Tongue (tissue), 2 donors: ENCODE results near the gene BCAP29. TPM values are rescaled to one million over a fixed set of nuclear protein-coding genes. Genes with fewer than 3 reads are reported as not detected.
"Not testable (repeated sequence)": the region's sequence is repeated elsewhere in the genome, so short reads cannot be mapped to it uniquely, and the experiment has no call there.

Source experiments
- DNase-seq: peaks from one replicate; pipeline ENCODE4 v3.0.0-alpha.2; 2015
- total RNA-seq: library from RNA; depleted of rRNA; stranded (reverse); fragments of >200 nt; gene quantifications from one replicate; pipeline ENCODE4 v1.2.3, GENCODE V29; 2014

The BCAP29 gene, protein sequence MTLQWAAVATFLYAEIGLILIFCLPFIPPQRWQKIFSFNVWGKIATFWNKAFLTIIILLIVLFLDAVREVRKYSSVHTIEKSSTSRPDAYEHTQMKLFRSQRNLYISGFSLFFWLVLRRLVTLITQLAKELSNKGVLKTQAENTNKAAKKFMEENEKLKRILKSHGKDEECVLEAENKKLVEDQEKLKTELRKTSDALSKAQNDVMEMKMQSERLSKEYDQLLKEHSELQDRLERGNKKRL
- 87.8 TPM for total RNA-seq

DNA sequence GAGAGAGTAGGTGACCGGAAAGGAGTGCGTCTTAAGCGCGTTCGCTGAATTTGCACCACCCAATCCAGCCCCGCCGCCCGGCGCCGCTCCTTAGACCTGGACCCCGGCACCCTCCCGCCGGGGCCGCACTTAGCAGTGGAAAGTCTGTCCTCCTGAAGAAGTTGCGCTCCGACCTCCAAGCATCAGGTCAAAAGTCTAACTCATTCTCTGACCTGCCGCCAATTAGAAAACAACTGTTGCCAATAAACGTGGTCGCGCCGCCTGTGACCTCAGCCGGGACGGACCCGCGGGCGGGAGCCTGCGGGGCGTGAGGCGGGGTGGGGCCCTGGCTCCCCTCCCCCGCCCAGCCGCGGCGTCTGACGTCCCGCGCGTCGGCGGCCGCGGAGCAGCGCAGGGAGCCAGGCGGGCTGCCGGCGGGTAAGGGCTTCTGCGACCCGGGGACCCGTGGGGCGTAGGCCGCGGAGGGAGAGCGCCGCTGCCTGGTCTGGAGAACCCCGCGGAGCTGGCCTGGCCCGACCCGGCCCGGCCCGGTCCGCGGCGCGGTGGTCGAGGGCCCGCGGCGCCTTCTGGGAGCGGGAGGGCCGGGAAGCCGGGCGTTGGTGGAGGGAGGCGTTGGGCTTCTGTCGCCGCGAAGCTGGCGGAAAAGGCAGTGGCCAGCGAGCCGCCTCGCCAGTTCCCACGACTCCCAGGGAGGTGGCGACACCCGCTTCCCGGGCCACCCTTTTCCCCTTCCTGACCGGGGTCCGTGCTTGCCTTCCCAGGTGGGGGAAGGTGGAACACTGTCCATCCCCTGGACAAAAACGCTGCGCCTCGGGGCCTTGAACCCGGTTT is at the start of gene BCAP29:
Gene BCAP29, plus strand, starts transcription at position 362 of the 831 bp plus-strand sequence. CDS start 527 bp downstream, outside the sequence.
- DNase-seq: peak; percentile 89

DNA sequence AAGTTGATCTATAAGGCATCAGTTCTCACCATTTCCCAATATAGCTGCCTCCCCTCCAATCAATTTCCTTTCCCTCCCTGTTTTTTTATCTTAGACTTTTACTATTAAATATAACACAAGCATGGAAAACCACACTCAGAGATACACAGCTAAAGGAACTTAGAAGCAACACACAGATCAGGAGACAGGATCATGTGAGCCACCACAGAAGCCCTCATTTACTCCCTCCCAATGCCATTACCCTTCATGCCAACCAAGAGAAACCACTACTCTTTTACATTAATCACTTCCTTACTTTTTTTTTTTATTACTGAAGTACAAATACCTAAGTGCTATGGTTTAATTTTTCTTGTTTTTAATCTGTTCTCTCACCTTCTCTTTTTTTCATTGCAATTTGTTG is 49.3 kb upstream of the BCAP29 start:
- no peak for DNase-seq

DNA sequence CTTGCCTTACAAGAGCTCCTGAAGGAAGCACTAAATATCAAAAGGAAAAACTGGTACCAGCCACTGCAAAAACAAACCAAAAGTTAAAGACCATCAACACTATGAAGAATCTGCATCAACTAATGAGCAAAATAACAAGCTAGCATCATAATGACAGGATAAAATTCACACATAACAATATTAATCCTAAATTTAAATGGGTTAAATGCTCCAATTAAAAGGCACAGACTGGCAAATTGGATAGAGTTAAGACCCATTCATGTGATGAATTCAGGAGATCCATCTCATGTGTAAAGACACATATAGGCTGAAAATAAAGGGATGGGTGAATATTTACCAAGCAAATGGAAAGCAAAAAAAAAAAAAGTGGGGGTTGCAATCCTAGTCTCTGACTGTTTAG is 45.9 kb upstream of the BCAP29 start:
- no peak for DNase-seq

DNA sequence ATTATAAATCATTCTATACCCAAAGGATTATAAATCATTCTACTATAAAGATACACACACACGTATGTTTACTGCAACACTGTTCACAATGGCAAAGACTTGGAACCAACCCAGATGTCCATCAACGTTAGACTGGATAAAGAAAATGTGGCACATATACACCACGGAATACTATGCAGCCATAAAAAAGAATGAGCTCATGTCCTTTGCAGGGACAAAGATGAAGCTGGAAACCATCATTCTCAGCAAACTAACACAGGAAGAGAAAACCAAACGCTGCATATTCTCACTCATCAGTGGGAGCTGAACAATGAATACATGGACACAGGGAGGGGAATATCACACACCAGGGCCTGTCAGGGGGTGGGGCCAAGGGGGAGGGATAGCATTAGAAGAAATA is 42.8 kb upstream of the BCAP29 start:
- not testable (repeated sequence) for DNase-seq

DNA sequence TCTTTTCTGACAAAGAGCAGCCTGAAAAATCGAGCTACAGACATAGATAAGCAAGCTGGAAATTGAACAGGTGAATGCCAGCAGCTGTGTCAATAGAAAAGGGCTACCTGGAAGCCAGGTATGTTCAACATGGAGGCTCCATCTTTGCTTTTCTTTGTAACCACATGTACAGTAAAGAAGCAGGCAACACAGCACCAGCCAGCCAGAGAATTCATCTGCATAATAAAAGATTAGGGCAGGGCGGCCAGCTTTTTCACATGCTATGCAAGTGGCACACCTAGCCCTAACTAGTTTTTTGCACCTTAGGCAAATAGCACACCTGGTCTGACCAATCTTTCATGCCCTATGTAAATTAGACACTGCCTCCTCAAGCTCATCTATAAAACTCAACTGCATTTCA is 42.0 kb upstream of the BCAP29 start:
- DNase-seq: no peak

DNA sequence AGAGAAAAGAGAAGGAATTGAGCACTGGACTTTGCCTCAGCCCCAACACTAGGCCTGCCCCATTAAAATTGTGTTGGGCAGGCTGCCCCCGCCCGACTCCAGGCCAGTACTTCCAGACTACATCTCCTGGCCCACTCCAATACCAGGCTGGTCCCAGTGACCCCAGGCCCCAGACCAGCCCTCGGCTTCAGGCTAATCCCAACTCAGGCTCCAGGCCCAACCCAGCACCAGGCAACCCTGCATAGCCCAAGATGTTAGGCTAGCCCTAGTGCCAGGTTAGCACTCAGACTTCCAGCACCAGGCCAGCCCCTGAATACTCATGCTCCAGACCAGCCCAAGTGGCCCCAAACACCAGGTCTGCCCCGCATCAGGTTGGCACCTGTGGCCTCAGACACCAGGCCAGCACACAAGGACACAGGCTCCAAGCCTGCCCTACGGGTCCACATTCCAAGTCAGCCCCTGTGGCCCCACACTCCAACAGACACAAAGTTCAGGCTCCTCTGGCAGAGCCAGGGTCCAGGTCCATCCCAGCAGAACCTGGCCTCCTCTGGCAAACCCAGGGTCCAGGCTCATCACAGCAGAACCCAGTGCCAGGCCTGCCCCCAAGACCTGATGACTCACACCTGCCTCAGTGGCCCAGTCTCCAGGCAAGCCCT is 36.6 kb upstream of the BCAP29 start:
- no peak for DNase-seq

DNA sequence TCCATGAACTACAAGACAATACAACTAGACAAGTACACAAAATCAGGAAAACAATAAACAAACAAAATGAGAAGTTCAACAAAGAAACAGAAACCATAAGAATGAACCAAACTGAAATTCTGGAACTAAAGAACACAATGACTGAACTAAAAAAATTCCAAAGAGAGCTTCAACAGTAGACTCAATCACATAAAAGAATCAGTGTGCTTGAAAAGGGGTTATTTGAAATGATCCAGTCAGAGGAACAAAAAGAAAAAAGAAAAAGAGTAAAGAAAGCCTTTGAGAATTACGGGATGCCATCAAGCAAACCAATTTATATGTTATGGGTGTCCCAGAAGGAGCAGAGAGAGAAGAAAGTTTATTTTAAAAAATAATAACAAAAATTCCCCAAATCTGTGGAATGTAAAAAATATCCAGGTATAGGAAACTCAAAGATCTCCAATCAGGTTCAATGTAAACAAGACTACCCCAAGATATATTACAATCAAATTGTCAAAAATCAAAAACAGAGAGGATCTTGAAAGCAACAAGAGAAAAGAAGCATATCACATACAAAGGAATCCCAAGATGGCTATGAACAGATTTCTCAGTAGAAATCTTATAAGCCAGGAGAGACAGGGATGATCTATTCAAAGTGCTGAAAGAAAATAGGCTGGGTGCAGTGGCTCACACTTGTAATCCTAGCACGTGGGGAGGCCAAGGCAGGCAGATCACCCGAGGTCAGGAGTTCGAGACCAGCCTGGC is 35.0 kb upstream of the BCAP29 start:
- DNase-seq: no peak

DNA sequence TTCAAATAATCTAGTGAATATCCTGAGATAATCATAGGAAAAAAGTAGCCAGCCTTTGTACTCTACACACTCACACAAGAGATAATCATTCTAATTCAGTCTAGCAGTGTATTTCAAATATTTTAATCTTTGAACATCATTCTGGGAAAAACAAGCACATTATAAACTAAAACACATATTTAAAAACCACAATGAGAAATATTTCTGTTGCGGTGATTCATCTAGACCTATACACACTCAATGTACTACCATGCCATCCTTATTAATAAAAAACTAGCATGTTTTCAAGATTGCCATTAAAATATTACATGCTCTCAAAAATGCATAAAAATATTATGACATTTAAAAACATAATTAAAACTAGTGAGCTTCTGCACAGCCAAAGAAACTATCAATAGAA is 28.1 kb upstream of the BCAP29 start:
- DNase-seq: no peak

DNA sequence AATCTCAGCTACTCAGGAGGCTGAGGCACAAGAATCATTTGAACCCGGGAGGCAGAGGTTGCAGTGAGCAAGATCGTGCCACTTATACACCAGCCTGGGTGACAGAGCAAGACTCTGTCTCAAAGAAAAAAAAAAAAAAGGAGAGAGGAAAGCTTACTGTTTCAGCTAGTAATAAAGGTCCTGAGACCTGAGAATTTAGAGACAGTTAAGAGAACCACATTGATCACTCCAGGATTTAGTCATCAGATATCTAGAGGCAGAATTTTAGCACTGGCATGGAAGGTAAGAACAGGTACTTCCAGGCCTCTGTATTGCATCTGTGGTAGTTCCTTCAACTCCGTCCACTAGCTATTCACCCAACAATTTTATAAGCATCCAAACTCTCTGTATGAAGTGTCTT is 24.2 kb upstream of the BCAP29 start:
- DNase-seq: no peak

DNA sequence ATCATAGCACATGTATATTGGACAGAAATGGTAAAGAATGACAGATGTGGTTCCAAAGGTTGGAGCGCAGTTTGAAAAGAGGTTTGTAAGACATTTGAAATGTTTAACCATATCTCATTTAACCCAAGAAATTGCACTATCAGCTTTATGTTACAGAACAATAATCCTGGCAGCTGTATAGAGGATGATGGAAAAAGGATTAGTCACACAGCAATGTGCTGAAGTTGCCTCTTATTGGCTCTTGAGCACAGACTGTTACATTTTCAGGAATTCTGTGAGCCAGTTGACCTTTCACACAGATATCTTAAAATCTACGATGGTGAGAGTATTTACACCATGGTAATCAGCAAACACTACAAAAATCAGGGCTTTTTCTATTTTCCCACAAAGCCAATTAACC is 20.2 kb upstream of the BCAP29 start:
- DNase-seq: peak; percentile 4

DNA sequence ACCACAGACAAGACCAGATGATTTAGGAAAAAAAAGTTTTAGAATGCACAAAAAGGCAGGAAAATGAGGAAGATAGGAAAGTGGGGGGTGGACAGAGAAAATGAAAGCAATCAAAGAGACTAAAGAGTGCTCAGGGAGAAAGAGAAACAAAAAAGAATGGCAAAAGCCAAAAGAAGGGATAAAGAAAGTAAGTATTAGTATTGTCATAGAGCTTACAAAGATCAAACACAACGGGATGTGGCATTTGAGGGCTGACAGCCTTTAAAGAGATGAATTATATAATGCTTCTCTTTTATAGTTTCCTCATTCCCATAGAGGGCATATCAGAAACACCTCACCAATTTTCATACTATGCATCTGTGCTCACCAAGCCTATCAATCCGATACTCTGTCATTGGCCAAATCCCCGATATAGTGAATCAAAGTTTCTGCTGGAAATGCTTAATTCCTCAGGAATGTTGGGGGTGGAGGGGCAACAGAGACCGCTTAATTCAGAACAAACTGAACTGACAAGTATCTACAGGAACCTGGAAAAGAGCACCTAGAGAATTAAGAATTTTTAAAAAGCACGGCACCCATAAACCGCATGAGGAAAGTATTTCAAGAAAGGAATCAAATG is 19.0 kb upstream of the BCAP29 start:
- no peak for DNase-seq

DNA sequence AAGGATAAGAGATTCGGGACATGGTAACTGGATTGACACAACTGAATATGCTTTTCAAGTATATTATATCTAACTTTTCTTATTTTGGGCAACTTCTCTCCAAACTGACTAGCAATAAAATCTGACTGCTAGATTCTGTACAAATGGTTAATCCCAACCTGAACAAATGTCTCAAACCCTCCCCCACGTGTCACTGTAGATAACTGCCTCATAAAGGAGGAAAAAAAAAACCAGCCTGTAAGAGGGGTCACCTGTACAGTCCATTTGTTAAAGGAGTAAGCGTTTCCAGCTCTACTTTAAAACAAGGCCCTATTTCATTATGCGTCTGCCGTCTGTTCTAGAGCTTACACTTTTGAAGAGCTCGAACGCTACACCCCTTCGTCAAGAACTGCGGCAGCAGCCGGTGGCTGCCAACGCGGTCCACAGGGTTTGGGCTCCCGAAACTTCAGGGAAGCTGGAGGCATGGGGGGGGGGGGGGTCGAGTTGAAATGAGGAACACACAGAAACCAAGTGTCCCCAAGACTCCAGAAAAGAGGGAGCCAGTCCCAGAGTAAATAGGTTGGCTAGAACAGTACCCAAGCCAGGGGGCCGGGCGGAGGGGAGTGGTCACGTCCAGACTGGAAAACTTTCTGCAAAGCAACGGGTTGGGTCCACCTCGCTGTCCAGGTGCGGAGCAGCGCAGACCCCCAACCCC is 16.8 kb upstream of the BCAP29 start:
- DNase-seq: no peak

DNA sequence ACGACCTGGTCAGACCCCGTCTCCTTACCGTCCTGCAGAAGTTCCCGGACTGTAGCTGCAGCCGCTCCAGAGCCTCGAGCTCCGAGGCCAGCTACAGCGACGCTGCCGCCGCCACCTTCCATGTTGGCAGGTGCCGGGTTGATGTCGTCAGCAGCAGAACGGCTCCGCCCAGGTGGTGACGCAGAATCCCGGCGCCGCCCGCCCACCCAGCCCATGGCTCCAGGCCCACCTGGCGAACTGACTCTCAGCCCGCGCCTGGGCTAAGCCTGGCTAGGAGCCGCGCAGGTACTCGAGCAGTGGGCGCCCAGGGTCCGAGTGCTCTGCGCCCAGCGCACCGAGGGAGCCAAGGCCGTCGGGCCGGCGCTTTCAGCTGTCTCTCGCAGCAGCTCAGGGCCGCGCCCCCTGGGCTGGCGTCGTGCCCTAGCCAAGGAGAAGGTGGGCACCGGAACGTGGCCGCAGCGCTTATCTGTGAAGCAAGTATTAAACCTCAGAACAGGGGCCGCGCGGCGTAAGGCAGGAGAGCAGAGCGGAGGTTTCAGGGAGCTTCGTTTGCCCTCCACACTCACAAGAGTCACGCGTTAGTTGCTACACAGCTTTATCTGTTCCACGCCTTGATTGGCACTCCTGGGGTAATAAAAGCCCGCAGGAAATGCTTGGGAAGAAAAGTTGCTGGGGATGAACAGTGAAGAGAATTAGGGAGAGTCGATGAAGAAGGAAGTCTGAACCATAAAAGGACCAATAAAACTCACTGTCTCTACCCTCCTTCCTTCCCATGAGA is 16.1 kb upstream of the BCAP29 start, which contains the start of the genes COG5 and DUS4L:
Gene COG5, minus strand, starts transcription at position 146 of the 778 bp plus-strand sequence. Its CDS starts 24 bp downstream, at position 122.
Gene DUS4L, plus strand, starts transcription at position 197 of the 778 bp plus-strand sequence. CDS start 3,100 bp downstream, outside the sequence.
- DNase-seq: peak; percentile 93

DNA sequence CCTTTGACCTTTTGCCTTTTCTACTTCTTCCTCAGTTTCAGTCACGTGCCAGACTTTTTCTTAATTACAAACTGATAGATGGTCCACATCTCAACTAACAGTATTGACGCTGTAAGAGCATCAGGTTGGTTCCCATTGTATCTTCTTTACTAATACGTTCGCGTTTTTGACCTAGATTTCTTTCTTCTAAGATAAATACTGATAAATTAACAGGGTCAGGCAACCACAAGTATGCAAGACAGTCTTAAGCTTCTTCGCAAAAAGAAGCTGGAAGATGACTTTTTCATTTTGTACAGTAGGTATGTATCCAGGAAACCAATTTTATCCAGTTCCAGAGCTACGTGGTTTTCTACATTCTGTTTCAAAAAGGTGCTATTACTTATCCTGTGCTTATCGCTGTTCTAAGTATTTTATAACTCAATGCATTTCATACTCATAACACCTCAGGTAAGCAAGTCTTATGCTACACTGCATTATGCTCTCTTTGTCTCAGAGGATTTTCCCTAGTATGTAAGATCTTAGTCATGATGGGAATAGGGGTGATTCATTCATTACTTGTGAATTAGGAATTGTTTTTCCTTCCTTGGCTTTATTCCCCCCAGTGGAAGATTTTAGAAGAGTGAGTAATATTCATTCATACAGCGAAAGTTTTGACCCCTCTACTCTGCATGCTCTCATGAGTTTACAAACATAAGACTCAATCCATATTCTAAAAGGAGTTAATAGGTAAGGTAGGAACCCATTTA is 15.3 kb upstream of the BCAP29 start:
- no peak for DNase-seq

DNA sequence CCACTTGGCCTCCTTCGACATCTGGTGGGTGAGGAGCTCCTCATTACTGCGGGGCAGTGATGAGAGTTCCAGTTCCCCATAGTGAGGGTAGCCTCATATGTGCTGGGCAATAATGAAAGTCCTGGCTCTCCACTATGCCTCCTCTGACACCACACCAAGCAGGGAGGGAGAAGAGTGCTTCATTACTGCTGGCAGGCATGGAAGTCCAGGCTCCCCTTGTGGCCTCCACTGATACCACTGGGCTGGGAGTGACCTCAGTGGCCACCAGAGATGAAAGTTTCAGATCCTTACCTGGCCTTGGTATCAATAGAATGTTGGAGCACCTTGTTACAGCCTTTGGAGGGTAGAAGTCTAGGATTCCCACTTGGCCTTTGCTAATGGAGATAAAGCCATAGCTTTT is 9.7 kb upstream of the BCAP29 start:
- no peak for DNase-seq

DNA sequence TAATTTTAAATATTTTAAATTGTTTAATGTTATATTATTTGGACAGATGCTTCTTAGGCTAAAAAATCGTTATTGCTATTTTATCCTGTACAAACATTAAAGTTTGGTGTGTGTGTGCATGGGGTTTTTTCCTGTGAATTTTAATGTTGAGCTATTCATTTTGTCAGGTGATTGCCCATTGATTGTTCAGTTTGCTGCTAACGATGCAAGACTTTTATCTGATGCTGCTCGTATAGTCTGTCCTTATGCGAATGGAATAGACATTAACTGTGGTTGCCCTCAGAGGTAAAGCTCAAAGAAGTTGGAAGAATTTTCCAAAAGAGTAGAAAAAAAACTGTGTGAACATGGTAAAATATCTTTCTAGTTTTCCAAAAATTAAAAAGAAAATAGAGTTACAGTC is 6.5 kb upstream of the BCAP29 start:
- no peak for DNase-seq

DNA sequence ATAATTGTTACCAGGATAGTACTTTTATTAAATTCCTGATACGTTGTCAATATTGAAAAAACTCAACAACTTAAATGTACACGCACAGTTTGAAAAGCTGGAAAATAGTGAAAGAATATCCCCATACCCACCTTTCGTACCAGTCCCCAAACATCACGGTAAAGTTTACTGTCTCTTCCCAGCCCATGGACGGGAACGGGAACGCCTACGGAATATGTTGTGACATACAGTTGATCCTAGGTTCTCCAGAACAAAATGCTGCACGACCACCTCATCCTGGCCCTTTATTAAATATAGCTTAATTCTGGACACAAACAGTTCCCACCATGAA is 527 bp upstream of the BCAP29 start:
- DNase-seq: no peak

DNA sequence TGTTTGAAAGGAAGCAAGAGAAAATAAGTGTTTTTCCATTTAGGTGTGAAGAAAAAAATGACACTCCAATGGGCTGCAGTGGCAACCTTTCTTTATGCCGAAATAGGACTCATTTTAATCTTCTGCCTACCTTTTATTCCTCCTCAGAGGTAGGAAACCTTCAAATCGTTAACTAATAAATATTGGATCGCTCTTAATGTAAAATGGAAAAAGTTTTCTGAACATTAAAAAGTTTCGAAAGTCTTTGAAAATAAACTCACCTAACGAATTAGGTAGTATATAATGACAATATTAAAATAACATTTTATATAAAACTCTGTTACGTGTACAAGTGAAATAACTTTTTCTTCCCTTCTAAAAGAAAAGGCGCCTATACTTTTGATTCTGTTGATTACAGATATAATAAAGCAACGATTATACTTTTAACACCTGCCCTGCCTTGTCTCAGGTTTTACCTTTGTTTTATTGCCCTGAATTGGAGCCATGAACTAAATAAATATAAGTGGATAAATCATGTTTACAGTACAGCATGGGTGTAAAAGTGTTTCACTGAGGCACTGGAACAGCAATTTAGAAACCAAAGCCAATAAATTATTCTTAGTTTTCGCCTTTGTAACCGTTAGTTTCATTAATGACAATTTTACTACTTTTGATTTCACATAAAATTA is 804 bp downstream of the BCAP29 start:
- DNase-seq: no peak

DNA sequence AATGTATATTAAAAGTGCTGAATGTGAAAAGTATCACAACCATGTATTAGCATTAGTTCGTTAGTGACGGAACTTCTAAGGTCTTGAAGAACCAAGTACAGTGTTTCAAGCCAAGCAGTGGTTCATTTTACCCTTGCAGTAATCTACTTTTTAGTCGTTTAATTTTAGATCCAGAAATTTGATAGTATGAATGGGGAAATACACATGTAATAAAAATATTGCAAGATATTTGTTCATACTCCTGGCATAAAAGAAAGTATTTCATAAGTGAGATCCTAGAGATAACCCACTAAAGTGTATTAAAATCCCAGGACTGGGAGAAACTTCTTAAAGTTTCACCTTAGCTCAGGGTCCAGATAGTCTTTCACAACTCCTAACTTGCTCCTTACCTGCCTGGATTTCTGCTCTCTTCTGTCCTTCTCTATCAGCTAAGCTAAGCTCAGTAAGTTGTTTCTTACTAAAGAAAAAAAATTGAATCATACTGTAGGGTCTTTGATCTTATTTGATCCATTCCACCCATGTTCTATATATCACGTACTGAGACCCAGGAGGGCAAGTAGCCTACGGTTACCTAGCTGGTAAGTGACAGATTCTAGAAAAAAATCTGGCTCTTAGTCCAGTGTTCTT is 1.5 kb downstream of the BCAP29 start:
- DNase-seq: no peak
